Breast epithelium (tissue), 4 donors: Measurements from ENCODE around the gene BNC1. TPM values are rescaled to one million over a fixed set of nuclear protein-coding genes. Genes with fewer than 3 reads are reported as not detected.

Experiments
- DNase-seq, 2 donors: peaks; one replicate each; pipeline ENCODE4 v3.0.0-alpha.2; 2019; ENCODE audit warnings: low spot score in 2 of 2
- H3K27ac ChIP-seq, 2 donors: fragments of 200-600 bp; sonication (generic) in 1 of 2; one replicate each; pipeline ENCODE4 v1.5.1; 2016 to 2019; ENCODE audit warnings: mild to moderate bottlenecking in 1 of 2
- H3K27me3 ChIP-seq, 2 donors: fragments of 200-600 bp; sonication (generic) in 1 of 2; one replicate each; pipeline versions ENCODE4 v1.5.1 to v1.6.0; 2017 to 2019; ENCODE audit warnings: control low read depth in 1 of 2, mild to moderate bottlenecking in 1 of 2
- H3K36me3 ChIP-seq: fragments of 200-600 bp; one replicate; pipeline ENCODE4 v1.5.1; 2019
- H3K4me1 ChIP-seq, 2 donors: fragments of 200-600 bp; sonication (generic); one replicate each; pipeline ENCODE4 v1.5.1; 2016 to 2019; ENCODE audit warnings: control low read depth in 1 of 2
- H3K4me3 ChIP-seq, 3 donors: fragments of 200-600 bp; sonication (generic); 1 replicate in 2 of 3; 2 replicates in 1 of 3; pipeline ENCODE4 v1.5.1; 2016 to 2019; ENCODE audit warnings: mild to moderate bottlenecking in 3 of 3, moderate library complexity in 2 of 3
- H3K9me3 ChIP-seq, 2 donors: fragments of 200-600 bp; sonication (generic) in 1 of 2; one replicate each; pipeline ENCODE4 v1.5.1; 2016 to 2019; ENCODE audit warnings: control low read depth in 1 of 2
- POLR2A ChIP-seq: fragments of 450-650 bp; IDR thresholded peaks from one replicate; pipeline ENCODE4 v1.6.1; 2016; ENCODE audit warnings: antibody characterized with exemption, mild to moderate bottlenecking, moderate library complexity
- POLR2AphosphoS5 ChIP-seq, 3 donors: sonication (generic); formaldehyde crosslinking; IDR thresholded peaks; one replicate each; pipeline ENCODE4 v1.6.1; 2017; ENCODE audit warnings: antibody characterized with exemption in 3 of 3
- intact Hi-C: fragments of 100-400 bp; cut with DNase I; formaldehyde crosslinking; loops from one replicate; pipeline ENCODE4 v1.15.1; 2023; ENCODE audit warnings: low total_unique reads
- total RNA-seq, 3 donors: library from RNA; depleted of rRNA; stranded (reverse); fragments of >200 nt; gene quantifications; one replicate each; pipeline ENCODE4 v1.1.0, GENCODE V29; 2016
- TF ChIP-seq, protein P1 (sequence below), 3 donors: fragments of 450-650 bp; IDR thresholded peaks; one replicate each; pipeline ENCODE4 v1.5.1; 2016 to 2017; ENCODE audit warnings: antibody characterized with exemption in 3 of 3, mild to moderate bottlenecking in 3 of 3, moderate library complexity in 3 of 3

The BNC1 gene
- total RNA-seq, 3 donors from 2014 or later = 0.48 to 10.7 (median 1.6) TPM

DNA sequence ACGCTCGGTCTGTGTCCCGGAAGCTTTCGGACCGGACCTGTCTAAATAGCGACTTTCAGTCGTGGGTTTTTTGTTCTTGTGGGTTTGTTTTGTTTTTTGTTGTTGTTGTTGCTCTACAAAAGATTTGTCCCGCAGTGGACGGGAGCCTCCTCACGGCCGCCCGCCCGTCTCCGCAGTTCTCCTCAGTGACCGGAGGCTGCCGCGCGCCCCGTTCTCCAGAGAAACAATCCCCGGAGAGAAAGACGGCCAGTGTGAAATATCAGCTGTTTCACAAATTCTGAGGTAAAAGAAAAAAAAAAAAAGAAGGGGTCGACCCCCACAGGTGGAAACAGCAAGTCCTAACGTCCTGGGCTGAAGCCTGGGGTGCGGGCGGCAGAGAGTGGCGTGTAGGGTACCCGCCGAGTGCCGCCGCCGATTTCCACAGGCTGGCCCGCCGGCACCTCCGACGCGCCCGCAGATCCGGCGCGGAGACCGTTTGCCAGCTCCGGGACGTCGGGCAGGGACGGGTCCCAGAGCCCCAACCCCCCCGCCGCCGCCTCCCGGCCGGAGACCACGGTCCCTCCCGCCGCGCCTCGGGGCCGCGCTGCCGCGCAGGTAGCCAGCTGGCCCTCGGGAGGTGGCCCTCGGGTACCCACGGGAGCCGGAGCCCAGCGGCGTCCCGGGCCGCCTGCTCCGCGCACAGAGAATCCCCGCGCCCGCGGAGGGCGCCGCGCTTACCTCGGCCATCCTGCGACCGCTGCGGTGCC lies 478 bp downstream of the BNC1 start:
- DNase-seq = no peak
- H3K4me3 ChIP-seq = peak overlapping the region; percentile 43 to 70 (median 58)
- H3K4me1 ChIP-seq = no peaks in the 10 kb centered on the region
- peaks cover 0 to 37% of the 10 kb centered on the region in 2 donors for H3K27me3 ChIP-seq
- H3K9me3 ChIP-seq = no peaks in the 10 kb centered on the region
- intact Hi-C loops = no loop called here
- peak overlapping the region in 1 of 2 donors; percentile 52 for H3K27ac ChIP-seq
- TF ChIP-seq, protein P1, sequence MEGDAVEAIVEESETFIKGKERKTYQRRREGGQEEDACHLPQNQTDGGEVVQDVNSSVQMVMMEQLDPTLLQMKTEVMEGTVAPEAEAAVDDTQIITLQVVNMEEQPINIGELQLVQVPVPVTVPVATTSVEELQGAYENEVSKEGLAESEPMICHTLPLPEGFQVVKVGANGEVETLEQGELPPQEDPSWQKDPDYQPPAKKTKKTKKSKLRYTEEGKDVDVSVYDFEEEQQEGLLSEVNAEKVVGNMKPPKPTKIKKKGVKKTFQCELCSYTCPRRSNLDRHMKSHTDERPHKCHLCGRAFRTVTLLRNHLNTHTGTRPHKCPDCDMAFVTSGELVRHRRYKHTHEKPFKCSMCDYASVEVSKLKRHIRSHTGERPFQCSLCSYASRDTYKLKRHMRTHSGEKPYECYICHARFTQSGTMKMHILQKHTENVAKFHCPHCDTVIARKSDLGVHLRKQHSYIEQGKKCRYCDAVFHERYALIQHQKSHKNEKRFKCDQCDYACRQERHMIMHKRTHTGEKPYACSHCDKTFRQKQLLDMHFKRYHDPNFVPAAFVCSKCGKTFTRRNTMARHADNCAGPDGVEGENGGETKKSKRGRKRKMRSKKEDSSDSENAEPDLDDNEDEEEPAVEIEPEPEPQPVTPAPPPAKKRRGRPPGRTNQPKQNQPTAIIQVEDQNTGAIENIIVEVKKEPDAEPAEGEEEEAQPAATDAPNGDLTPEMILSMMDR (IDR thresholded peaks at IDR 0.05) = no peak
- TF ChIP-seq POLR2AphosphoS5 (IDR thresholded peaks at IDR 0.05) (no peak), POLR2A (no peak)
- no peaks in the 10 kb centered on the region for H3K36me3 ChIP-seq

DNA sequence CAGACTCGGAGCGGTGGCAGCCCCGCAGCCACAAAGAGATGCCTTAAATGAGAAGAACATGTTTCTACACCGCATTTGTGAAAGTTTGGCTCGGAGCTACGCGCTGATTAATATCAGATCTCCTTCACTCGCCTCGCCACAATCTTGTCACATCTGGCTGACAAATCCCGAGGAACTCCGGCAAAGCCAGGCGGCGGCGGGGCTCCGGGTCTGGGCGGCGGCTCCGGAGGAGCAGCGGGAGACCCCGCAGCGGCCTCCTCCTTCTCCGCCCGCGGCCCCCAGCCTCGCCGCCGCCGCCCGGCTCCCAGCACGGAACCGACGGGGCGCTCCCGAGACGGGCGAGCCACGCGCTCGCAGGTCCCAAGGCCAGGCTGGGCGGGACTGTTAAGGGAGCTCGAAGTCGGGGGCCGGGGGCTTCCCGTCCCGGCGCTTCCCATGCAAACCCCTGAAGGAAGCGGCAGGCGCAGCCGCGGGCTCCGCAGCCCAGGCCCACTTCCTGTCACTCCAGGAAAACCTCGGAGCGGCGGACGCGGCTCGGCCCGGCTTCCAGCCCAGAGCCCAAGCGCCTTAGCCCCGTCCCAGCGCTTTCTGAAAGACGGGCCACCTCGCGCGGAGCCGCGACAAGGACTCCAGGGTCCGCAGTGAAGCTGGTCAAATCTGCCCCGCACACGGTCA lies 1.2 kb downstream of the BNC1 start:
- DNase-seq = no peak
- H3K27ac ChIP-seq = peak overlapping the region in 1 of 2 donors; percentile 52
- H3K9me3 ChIP-seq = no peaks in the 10 kb centered on the region
- intact Hi-C loops = no loop called here
- H3K4me1 ChIP-seq = no peaks in the 10 kb centered on the region
- peak overlapping the region; percentile 43 to 70 (median 58) for H3K4me3 ChIP-seq
- H3K27me3 ChIP-seq = peaks cover 0 to 37% of the 10 kb centered on the region in 2 donors
- no peaks in the 10 kb centered on the region for H3K36me3 ChIP-seq
- no peak for TF ChIP-seq POLR2A
- TF ChIP-seq, protein P1 (IDR thresholded peaks at IDR 0.05) = no peak
- TF ChIP-seq POLR2AphosphoS5 (IDR thresholded peaks at IDR 0.05) = no peak

DNA sequence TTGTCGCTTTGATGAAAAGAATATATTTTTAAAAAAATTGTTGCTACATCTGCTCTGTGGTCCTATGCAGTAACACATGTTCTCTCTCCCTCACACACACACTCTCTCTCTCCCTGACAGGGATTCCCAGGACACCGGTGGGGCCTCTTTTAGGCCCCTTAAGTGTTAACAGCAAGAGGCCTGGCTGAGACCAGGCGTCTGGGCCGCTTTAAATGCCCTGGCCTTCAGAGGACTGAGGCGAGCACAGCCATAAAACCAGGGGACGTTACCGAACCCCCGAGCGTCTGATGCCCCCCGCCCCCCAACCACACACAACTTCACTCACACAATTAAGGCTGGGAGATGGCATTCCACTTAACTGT lies 1.7 kb downstream of the BNC1 start:
- peak overlapping the region; percentile 43 to 70 (median 58) for H3K4me3 ChIP-seq
- H3K9me3 ChIP-seq = no peaks in the 10 kb centered on the region
- TF ChIP-seq POLR2A (no peak), POLR2AphosphoS5 (IDR thresholded peaks at IDR 0.05) (no peak)
- TF ChIP-seq, protein P1 (IDR thresholded peaks at IDR 0.05) = no peak
- intact Hi-C loops = no loop called here
- no peak for DNase-seq
- H3K27me3 ChIP-seq = peaks cover 0 to 37% of the 10 kb centered on the region in 2 donors
- H3K27ac ChIP-seq = peak overlapping the region in 1 of 2 donors; percentile 52
- no peaks in the 10 kb centered on the region for H3K36me3 ChIP-seq
- H3K4me1 ChIP-seq = no peaks in the 10 kb centered on the region

DNA sequence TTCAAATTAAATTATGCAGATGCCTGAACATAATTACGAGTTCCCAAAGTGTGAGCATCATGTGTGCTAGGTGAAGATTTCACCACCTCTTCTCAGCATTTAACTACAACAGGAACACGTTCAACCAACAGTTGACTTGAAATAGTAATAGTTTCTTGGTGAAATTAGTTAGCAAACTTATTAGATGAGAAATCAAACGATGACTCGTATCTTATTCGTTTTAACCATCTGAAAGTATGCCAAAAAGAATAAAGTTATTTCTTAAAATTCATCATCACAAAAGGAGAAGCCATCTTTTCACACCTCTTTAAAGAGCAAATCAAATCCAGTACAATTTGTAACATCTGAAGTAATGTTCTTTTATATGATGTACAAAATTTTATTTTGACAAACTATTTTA lies 2.3 kb downstream of the BNC1 start:
- Histone ChIP-seq H3K4me3 (no peak overlapping the region), H3K27me3 (peaks cover 0 to 37% of the 10 kb centered on the region in 2 donors), H3K4me1 (no peaks in the 10 kb centered on the region), H3K36me3 (no peaks in the 10 kb centered on the region), H3K27ac (no peak overlapping the region), H3K9me3 (no peaks in the 10 kb centered on the region)
- no peak for TF ChIP-seq POLR2A
- TF ChIP-seq POLR2AphosphoS5 (IDR thresholded peaks at IDR 0.05) = no peak
- TF ChIP-seq, protein P1 (IDR thresholded peaks at IDR 0.05) = no peak
- DNase-seq = no peak
- intact Hi-C loops = no loop called here

DNA sequence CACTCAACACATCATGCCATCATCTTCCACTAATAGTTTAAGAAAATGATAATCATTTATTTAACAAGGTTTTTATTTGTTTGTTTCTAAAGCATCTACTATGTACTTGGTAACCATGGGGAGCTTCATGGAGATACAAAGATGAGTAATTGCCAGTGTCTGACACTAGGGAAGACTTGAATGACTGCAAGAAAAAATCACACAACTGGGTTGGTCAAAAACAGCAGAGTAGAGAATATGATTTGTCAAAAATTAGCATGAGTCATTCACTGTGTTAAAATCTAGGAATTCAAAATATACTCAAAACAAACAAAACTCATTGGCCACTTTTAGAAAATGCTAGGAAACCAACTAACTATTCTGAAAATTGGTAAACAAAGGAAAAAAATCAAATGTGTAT lies 6.3 kb downstream of the BNC1 start:
- H3K36me3 ChIP-seq = no peaks in the 10 kb centered on the region
- H3K9me3 ChIP-seq = no peaks in the 10 kb centered on the region
- peaks cover 0 to 11% of the 10 kb centered on the region in 2 donors for H3K27me3 ChIP-seq
- H3K4me1 ChIP-seq = no peaks in the 10 kb centered on the region
- no peak for DNase-seq
- no peak overlapping the region for H3K27ac ChIP-seq
- intact Hi-C loops = no loop called here
- H3K4me3 ChIP-seq = no peak overlapping the region
- TF ChIP-seq POLR2AphosphoS5 (IDR thresholded peaks at IDR 0.05) = no peak
- TF ChIP-seq POLR2A = no peak
- TF ChIP-seq, protein P1 (IDR thresholded peaks at IDR 0.05) = no peak
